ENCODE data around the gene SLC24A3. TPM values are rescaled to one million over a fixed set of nuclear protein-coding genes. Genes with fewer than 3 reads are reported as not detected.

SLC24A3 gene
- total RNA-seq, 1 donor from 2014 or later, result 12.0 TPM

DNA sequence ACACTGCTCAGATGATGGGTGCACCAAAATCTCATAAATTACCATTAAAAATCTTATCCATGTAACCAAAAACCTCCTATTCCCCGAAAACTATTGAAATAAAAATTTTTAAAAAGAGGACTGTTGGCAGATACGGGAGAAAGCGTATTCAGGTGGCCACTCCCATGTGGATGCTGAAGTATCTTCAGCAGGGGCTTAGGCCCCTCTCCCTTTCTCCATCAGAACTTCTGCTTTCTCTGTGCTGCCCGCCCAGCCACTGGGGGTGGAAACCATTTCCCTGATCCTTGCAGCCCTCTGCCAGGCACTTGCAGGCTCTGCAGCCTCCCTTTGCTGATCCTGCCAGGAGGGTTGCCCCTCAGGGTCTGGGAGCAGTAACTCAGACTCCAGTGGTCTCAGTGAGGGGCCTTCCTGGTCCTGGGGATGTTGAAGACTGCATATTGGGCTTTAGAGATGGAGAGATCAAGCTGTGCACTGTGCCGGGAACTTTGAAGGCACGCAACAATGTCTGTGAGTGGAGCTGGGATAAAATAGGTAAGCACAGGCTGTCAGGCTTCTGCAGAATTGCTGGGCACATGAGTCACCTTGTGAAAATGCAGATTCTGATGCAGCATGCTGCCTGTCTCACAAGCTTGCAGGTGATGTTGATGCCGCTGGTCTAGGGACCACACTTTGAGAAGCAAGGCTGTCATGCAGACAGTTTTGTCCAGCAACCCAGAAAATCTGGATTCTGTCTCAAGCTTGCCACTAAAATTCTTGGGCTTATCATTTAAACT, 59.6 kb downstream of the SLC24A3 start:
- no peak for DNase-seq (ENCODE audit: low spot score)

- no peak for DNase-seq (ENCODE audit: low spot score)
Measured at GRCh38 chr20:19272976-19273654, 60.7 kb downstream of the SLC24A3 start.

DNA sequence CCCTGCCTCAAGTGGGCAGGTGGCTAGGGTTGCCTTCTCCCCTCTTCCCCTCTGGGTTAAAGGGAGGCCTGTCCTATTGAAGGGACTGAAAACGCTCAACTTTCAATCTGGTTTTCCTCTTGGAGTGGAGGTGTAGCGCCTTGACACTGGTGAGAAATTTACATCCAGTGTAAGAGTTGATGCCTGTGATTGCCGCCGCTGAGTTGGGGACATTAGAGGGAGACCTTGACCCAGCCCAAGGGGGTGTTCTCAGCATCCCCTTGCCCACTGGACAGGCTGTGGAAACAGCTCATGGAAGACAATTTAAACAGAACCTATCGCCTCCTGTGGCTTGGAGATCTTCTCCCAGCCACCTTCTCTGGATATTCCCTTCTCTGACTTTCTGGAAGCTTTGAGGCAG, 61.6 kb downstream of the SLC24A3 start:
- DNase-seq (ENCODE audit: low spot score), result no peak

- no peak for DNase-seq (ENCODE audit: low spot score)
Measured at GRCh38 chr20:19274412-19275015, 62.1 kb downstream of the SLC24A3 start.

DNA sequence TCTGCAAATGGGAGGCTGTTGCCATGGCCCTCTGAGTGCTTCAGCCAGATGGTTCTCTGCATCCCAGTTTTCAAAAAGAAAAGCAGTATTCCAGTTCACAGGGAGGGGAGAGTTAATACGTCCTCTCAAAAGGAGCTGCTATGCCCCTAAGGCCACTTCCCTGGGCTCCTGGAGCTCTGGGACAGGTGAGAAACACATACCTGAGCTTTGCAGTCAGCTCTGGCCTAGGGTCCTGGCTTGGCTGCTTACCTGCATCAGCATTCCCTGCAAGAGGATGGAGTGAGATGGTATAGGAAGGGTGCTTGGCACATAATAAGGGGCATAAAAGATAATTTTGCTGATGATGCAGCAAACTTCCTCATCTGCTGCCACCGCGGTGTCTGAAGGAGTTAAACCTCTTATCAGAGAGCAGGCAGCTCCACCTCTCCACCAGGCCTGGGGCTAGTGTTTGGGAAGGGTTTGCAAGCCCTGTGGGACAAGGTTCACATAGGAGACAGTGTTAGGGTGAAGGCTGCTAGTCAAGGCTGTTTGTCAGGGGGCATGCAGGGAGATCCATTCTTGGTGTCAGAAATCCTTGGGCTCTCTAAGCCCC, 62.7 kb downstream of the SLC24A3 start:
- DNase-seq (ENCODE audit: low spot score), result no peak

GRCh38 chr20:19275630-19276071, 63.2 kb downstream of the SLC24A3 start:
- DNase-seq (ENCODE audit: low spot score), result peak; percentile 54

DNA sequence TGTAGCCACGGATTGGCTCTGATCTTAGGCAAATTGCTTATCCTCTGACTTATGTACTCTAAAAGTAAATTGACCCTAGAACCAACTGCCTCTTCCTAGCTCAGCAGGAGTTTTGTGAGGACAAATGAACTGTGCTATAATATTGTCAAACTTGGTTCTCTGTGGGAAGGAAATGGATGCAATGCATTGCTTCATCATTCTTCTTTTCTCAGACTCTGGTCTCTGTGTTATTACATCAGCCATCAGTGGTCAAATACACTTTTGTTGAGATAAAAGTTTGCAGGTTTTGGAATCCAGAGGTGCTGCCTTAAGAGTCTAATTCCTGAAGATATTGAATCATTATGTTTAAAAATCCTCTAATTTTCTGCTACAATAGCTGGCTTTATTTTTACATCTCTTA, 64.9 kb downstream of the SLC24A3 start:
- no peak for DNase-seq (ENCODE audit: low spot score)

GRCh38 chr20:19283490-19284025, 71.1 kb downstream of the SLC24A3 start:
- no peak for DNase-seq (ENCODE audit: low spot score)

DNA sequence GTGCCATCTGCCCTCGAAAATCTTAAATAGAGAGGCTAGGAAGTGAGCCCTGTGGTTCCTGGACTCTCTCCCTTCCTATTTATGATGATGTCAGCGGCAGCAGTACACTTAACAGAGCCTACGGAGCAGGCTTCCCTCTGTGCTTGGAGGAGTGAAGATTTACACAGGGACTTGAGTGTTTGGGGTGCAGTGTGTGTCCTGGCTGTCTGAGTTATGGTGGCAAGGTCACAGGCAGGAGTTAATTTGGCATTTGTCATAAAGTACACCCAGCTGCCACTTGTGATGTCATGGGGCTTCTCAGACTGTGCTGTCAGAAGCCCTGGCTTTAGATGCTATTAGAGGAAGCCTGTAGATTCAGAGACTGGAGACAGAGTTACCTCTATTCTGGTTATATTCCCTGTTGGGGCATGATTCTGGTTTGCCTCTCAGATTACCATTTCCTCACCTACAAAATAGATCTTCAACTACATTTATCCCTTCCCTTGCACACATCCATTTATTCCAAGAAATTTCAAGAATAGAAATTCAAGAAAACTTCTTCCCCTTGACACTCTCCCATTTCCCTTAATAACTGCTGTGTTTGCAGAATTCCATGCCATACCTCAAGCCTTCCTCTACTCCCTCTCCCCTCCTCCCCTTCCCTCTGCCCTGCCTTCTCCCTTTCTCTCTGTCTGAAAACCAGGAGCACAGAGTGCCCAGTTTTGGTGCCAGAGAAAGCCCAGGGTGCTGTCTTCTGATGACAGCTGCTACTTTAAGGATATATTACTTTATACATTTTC, 72.1 kb downstream of the SLC24A3 start:
- DNase-seq (ENCODE audit: low spot score), result peak; percentile 5

GRCh38 chr20:19285436-19285835, 73.0 kb downstream of the SLC24A3 start:
- DNase-seq (ENCODE audit: low spot score), result no peak

DNA sequence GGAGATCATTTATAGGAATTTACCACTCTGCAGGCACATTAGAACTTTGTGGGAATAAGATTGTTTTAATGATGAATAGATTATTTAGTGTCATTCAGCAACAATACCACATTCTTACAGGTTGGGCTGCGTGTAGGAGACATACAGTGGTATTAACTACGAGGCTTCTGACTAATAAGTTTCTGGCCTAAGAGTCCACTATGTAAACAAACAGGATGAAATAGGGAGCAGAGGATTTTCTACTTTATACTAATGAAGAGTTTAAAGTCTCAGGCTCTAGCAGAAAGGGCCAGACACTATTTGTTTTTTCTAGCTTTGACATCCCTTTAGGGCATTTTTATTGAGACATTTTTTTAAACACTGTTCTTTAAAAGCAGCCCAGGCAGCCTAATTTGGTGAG, 75.6 kb downstream of the SLC24A3 start:
- no peak for DNase-seq (ENCODE audit: low spot score)

GRCh38 chr20:19288636-19289035, 76.2 kb downstream of the SLC24A3 start:
- DNase-seq (ENCODE audit: low spot score), result no peak

GRCh38 chr20:19289451-19289850, 77.0 kb downstream of the SLC24A3 start:
- DNase-seq (ENCODE audit: low spot score), result no peak

- DNase-seq (ENCODE audit: low spot score), result no peak
Measured at GRCh38 chr20:19291024-19291817, 78.8 kb downstream of the SLC24A3 start.

- no peak for DNase-seq (ENCODE audit: low spot score)
Measured at GRCh38 chr20:19291818-19292132, 79.3 kb downstream of the SLC24A3 start.

DNA sequence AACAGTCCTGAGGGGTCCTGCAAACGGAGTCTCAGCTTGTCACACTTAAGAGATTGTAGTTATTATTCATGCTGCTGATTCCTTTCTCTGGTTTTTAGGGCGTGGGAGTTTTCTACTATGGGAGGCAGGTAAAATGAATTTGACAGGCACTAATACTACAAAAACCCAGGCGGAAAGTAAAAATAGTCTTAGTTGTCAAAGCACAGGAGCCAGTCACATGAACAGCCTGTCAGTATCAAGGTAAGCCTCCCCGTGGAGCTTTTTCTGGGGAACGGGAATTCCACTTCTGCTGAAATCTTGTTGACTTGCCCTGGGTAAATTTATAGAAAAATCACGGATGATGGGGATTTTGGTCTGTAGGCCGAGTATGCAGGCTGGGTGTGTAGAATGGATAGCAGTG, 79.8 kb downstream of the SLC24A3 start:
- no peak for DNase-seq (ENCODE audit: low spot score)

- no peak for DNase-seq (ENCODE audit: low spot score)
Measured at GRCh38 chr20:19295076-19295475, 82.6 kb downstream of the SLC24A3 start.

- DNase-seq (ENCODE audit: low spot score), result no peak
Measured at GRCh38 chr20:19298652-19299051, 86.2 kb downstream of the SLC24A3 start.

DNA sequence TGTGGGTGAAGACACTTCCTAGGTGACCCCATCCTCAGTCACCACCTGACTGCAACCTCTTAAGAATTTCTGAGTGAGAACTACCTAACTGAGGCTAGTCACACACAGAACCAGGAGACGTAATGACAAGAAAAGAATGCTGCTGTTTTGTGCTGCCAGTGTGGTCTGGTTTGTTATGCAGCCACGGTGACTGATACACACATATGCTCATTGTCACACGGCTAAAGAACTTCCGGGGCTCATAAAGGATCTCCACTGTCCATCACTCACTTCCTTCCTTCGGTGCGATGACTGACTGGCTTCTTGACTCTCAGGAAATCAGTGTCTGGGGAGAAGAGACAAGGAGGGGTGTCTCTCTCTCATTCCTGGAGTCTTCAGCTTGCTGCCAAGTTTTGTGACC, 88.0 kb downstream of the SLC24A3 start:
- DNase-seq (ENCODE audit: low spot score), result no peak

- no peak for DNase-seq (ENCODE audit: low spot score)
Measured at GRCh38 chr20:19301142-19301541, 88.7 kb downstream of the SLC24A3 start.

GRCh38 chr20:19301843-19302242, 89.4 kb downstream of the SLC24A3 start:
- DNase-seq (ENCODE audit: low spot score), result no peak

Measured in umbilical cord (tissue), 2 donors.